GM19438 (cell line): ENCODE measurements around the gene STK38.

Experiments
- ATAC-seq: cut with Tn5 transposase; IDR thresholded peaks from one replicate; pipeline ENCODE4 v1.9.1; 2021; ENCODE audit warnings: low read depth; ENCODE audit not compliant: unreplicated experiment

The STK38 gene

GRCh38 chr6:36566418-36566905 is 19.2 kb upstream of the STK38 start:
- ATAC-seq, result no peak

GRCh38 chr6:36563928-36564284 is 16.6 kb upstream of the STK38 start:
- ATAC-seq, result no peak

GRCh38 chr6:36563237-36563927 is 16.1 kb upstream of the STK38 start:
- no peak for ATAC-seq

DNA sequence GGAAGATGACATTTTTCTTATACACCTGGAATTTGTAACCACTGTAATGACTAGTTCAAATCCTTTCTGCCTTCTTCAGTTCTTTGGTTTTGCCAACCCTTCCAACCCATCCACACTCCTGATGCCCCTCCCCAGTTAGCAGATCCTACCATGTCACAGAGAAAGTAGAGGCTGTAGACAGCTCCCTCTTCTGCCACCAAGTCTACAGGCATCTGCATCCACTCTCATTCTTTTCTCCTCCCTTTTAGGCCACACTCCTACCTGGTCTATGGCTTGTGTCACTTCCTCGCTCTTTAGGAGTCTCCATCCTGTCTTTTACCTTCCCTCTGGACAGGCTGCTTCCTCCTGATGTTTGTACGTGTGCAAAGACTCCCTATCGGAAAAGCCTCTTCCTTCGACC is 13.5 kb upstream of the STK38 start:
- ATAC-seq, result no peak

DNA sequence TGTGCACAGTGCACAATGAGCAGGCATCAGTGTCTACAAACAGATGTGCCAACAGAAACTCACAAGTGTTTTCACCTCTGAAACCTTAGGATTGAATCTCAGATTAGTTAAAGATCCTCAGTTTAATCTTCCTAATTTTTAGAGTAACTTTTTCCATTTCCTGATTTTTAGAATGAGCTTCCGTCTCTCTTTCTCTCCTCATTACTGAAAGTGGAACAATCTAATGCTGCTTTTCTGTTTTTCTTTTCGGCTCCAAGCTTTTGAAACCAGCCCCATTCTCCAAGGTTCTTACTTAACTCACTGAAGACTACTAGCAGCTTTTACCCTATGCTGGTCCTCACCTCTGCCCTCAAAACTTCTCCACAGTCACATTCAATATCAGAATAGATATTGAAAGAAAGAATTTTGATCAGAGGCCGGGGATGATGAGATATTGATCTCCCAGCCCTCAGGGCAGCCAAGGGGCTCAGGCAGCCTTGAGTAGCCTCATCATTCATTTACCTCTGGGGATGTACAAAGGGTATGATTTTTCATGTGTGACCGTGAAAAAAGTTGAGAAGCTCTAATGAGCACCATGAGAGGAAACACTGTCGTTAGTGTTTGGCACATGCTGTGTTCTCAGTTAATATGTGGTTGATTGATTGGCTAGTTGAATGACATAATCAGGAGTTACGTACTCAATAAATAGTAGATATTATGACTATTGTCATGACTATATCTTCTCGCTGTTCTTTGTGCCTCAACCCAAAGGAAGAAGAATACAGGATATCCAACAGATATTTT is 11.9 kb upstream of the STK38 start:
- no peak for ATAC-seq

GRCh38 chr6:36556281-36556680 is 9.0 kb upstream of the STK38 start:
- ATAC-seq, result no peak

DNA sequence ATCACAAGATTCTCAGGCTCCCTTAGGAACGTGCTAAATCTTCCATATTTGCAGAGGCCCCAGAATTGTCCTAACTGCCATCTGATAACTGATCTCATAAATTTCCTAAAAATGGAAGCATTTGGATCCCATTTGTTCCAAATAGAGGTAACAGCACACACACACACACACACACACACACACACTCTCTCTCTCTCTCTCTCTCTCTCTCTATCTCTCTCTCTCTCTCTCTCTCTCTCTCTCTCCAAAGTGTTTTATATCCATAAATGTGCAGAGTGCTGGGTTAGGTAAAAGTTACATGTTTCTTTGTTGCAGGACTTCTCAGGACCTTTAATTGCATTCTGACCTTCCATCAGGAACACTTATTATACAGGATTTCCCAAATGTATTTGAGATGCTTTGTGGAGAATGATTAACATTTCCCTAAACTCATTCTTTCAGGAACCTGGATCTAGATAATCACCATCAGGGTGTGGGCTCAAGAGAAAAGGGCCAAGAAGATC is 8.5 kb upstream of the STK38 start:
- no peak for ATAC-seq

DNA sequence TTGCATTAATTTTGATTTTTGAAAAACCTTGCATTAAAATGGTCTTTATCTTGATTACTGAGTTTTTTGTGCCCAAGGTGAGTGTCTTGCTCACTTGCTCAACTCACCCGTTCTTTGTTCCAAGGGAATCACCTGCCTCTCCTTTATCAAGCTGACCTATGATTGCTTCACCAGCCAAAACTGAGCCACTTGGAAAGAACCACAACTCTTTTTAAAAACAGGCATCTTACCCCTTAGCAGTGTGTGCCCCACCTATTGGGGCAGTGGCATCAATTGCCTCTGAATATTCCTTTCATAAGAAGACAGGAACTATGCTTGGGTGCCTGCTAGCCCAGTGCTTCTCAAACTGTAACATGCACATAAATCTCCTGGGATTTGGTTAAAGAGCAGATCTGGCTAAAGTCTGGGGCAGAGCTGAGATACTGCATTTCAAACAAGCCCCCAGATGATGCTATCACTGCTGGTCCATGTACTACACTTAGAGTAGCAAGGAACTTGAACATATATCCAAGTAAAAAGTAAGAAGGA is 3.3 kb upstream of the STK38 start:
- ATAC-seq, result no peak

DNA sequence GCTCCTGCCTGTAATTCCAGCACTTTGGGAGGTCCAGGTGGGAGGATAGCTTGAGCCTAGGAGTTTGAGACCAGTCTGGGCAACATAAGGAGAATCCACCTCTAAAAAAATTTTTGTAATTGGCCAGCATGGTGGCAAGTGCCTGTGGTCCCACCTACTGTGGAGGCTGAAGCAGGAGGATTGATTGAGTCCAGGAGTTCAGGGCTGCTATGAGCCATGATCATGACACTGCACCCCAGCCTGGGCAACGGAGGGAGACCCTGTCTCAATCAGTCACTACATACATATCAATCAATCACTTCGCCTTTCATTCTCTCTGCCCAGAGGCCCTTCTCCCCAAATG is 1.1 kb upstream of the STK38 start:
- no peak for ATAC-seq

- ATAC-seq, result no peak
Measured at GRCh38 chr6:36547646-36548400, 544 bp upstream of the STK38 start.

DNA sequence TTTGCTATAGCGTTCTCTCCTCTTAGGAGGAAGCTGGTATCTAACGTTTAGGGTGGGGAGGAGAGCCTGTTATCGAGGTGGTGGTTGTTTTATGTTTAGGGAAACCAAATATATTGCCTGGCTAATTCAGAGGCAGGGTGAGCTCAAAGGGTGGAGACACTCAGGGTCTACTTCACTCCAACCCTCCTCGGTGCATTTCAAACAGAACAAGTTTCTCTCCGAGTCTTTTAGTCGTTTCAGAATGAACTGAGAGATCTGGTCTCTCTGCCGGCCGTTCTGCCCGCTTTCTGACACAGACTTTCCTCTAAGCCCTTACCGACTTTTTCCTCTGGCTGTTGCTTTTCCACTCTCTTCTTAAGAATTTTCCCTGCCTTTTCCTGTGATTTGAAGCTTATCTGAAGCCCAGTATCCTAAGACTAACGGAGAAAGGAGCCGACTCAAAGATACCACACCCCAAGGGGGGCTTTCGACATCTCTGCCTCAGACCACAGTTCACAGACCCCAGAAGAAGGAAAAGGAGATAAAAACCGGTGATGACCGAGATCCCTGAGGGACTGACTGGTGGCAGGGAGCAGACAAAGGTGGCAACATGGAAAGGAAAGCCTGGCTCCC is 865 bp downstream of the STK38 start:
- ATAC-seq, result no peak

- no peak for ATAC-seq
Measured at GRCh38 chr6:36545767-36546307, 1.4 kb downstream of the STK38 start.

- no peak for ATAC-seq
Measured at GRCh38 chr6:36544228-36544627, 3.1 kb downstream of the STK38 start.

- no peak for ATAC-seq
Measured at GRCh38 chr6:36542041-36542440, 5.2 kb downstream of the STK38 start.

- ATAC-seq, result no peak
Measured at GRCh38 chr6:36539814-36540568, 7.3 kb downstream of the STK38 start.

- ATAC-seq, result no peak
Measured at GRCh38 chr6:36536873-36537547, 10.3 kb downstream of the STK38 start.

- no peak for ATAC-seq
Measured at GRCh38 chr6:36533321-36533720, 14.0 kb downstream of the STK38 start.

- no peak for ATAC-seq
Measured at GRCh38 chr6:36526066-36526465, 21.2 kb downstream of the STK38 start.

- ATAC-seq, result no peak
Measured at GRCh38 chr6:36525346-36525745, 21.9 kb downstream of the STK38 start.
